Trophoblast cell (in vitro differentiated cells and primary cell): Measurements from ENCODE around the gene FAAP24.

Experiments
- DNase-seq, 2 donors: peaks; one replicate each; pipeline ENCODE4 v3.0.0-alpha.2; 2016
- H2AFZ ChIP-seq: 2 replicates; pipeline ENCODE4 v1.6.1; 2013; ENCODE audit warnings: low read length, moderate library complexity, mild to moderate bottlenecking; ENCODE audit not compliant: insufficient read depth, poor library complexity
- H2AK5ac ChIP-seq: 2 replicates; pipeline ENCODE4 v1.6.1; 2013; ENCODE audit warnings: mild to moderate bottlenecking, low read length
- H2BK120ac ChIP-seq: 2 replicates; pipeline ENCODE4 v1.6.1; 2013; ENCODE audit warnings: low read length, mild to moderate bottlenecking, moderate library complexity; ENCODE audit not compliant: insufficient read depth, poor library complexity
- H2BK12ac ChIP-seq: 2 replicates; pipeline ENCODE4 v1.6.1; 2013; ENCODE audit warnings: mild to moderate bottlenecking, low read length, moderate library complexity
- H2BK5ac ChIP-seq: 2 replicates; pipeline ENCODE4 v1.6.1; 2013; ENCODE audit warnings: low read length, low read depth, moderate library complexity, mild to moderate bottlenecking; ENCODE audit not compliant: poor library complexity
- H3K14ac ChIP-seq: 2 replicates; pipeline ENCODE4 v1.6.1; 2013; ENCODE audit warnings: mild to moderate bottlenecking, low read length
- H3K18ac ChIP-seq: 2 replicates; pipeline ENCODE4 v1.6.1; 2013; ENCODE audit warnings: mild to moderate bottlenecking, low read length
- H3K23ac ChIP-seq: 2 replicates; pipeline ENCODE4 v1.6.1; 2013; ENCODE audit warnings: low read length
- H3K27ac ChIP-seq: 2 replicates; pipeline ENCODE4 v1.5.1; 2013; ENCODE audit warnings: low read depth, mild to moderate bottlenecking, inconsistent platforms, low read length, moderate library complexity
- H3K27me3 ChIP-seq: 2 replicates; pipeline ENCODE4 v1.6.1; 2013; ENCODE audit warnings: inconsistent platforms, mild to moderate bottlenecking, low read length, moderate library complexity; ENCODE audit not compliant: insufficient read depth
- H3K36me3 ChIP-seq, 2 experiments: 1 replicate in 1 of 2; 2 replicates in 1 of 2; pipeline ENCODE4 v1.6.1; 2013; ENCODE audit warnings: low read length in 2 of 2, mild to moderate bottlenecking in 2 of 2, moderate library complexity in 1 of 2; ENCODE audit not compliant: insufficient read depth in 2 of 2, control insufficient read depth in 1 of 2
- H3K4ac ChIP-seq: 2 replicates; pipeline ENCODE4 v1.6.1; 2013; ENCODE audit warnings: low read depth, mild to moderate bottlenecking, low read length, moderate library complexity
- H3K4me1 ChIP-seq, 2 experiments: 1 replicate in 1 of 2; 2 replicates in 1 of 2; pipeline ENCODE4 v1.6.1; 2013; ENCODE audit warnings: low read length in 2 of 2, mild to moderate bottlenecking in 2 of 2, moderate library complexity in 1 of 2; ENCODE audit not compliant: insufficient read depth in 2 of 2, control insufficient read depth in 1 of 2
- H3K4me2 ChIP-seq: 2 replicates; pipeline ENCODE4 v1.6.1; 2013; ENCODE audit warnings: inconsistent platforms, mild to moderate bottlenecking, low read length, moderate library complexity
- H3K4me3 ChIP-seq: 2 replicates; pipeline ENCODE4 v1.5.1; 2013; ENCODE audit warnings: mild to moderate bottlenecking, low read depth, low read length, inconsistent platforms
- H3K79me1 ChIP-seq: one replicate; pipeline ENCODE4 v1.6.1; 2013; ENCODE audit warnings: low read length
- H3K79me2 ChIP-seq: 2 replicates; pipeline ENCODE4 v1.6.1; 2013; ENCODE audit warnings: low read length, mild to moderate bottlenecking; ENCODE audit not compliant: control insufficient read depth, insufficient read depth, poor library complexity
- H3K9ac ChIP-seq: 2 replicates; pipeline ENCODE4 v1.6.1; 2013; ENCODE audit warnings: mild to moderate bottlenecking, low read length
- H3K9me3 ChIP-seq: 2 replicates; pipeline ENCODE4 v1.6.1; 2013; ENCODE audit warnings: low read depth, mild to moderate bottlenecking, control low read depth, inconsistent platforms, low read length; ENCODE audit not compliant: insufficient read depth
- H4K12ac ChIP-seq: 2 replicates; pipeline ENCODE4 v1.6.1; 2013; ENCODE audit warnings: low read depth, mild to moderate bottlenecking, low read length, moderate library complexity
- H4K8ac ChIP-seq: 2 replicates; pipeline ENCODE4 v1.6.1; 2013; ENCODE audit warnings: low read depth, mild to moderate bottlenecking, low read length, moderate library complexity
- H4K91ac ChIP-seq: one replicate; pipeline ENCODE4 v1.6.1; 2013; ENCODE audit warnings: low read depth, mild to moderate bottlenecking, low read length, moderate library complexity
- WGBS: extraction: QIAGEN DNeasy Blood & Tissue Kit; methylation state at CpG from one replicate; pipeline ENCODE4 v1.1.7; 2013; ENCODE audit warnings: missing lambda C conversion rate; ENCODE audit not compliant: insufficient read length, insufficient coverage; ENCODE audit errors: extremely low coverage; 5-methylcytosine and 5-hydroxymethylcytosine counted together

Gene FAAP24

GRCh38 chr19:32945260-32945659, 26.8 kb upstream of the FAAP24 start:
- no peak overlapping the region for H3K18ac ChIP-seq
- no peak overlapping the region for H3K27ac ChIP-seq
- peaks cover 22 to 42% of the 10 kb centered on the region in 2 experiments for H3K36me3 ChIP-seq
- H3K4ac ChIP-seq = no peak overlapping the region
- no peak overlapping the region for H3K4me3 ChIP-seq
- no peak for DNase-seq
- H3K9ac ChIP-seq = no peak overlapping the region
- no peaks in the 10 kb centered on the region for H3K79me1 ChIP-seq
- no CpG with 5 or more reads among the region's 3 CpGs for WGBS
- no peak overlapping the region for H4K12ac ChIP-seq
- H4K91ac ChIP-seq = no peak overlapping the region
- H2AFZ ChIP-seq = no peak overlapping the region
- H2BK12ac ChIP-seq = no peak overlapping the region
- H3K4me2 ChIP-seq = no peak overlapping the region
- H3K4me1 ChIP-seq = no peaks in the 10 kb centered on the region
- no peaks in the 10 kb centered on the region for H3K79me2 ChIP-seq
- no peaks in the 10 kb centered on the region for H3K9me3 ChIP-seq
- H2BK5ac ChIP-seq = no peak overlapping the region
- no peak overlapping the region for H3K14ac ChIP-seq
- no peak overlapping the region for H3K23ac ChIP-seq
- H4K8ac ChIP-seq = no peak overlapping the region
- H2AK5ac ChIP-seq = no peak overlapping the region
- H3K27me3 ChIP-seq = no peaks in the 10 kb centered on the region
- no peak overlapping the region for H2BK120ac ChIP-seq

GRCh38 chr19:32966750-32967149, 5.3 kb upstream of the FAAP24 start:
- H3K36me3 ChIP-seq = peaks cover 11 to 29% of the 10 kb centered on the region in 2 experiments
- H4K8ac ChIP-seq = no peak overlapping the region
- H3K79me1 ChIP-seq = no peaks in the 10 kb centered on the region
- H3K4ac ChIP-seq = no peak overlapping the region
- no peak for DNase-seq
- no peaks in the 10 kb centered on the region for H3K27me3 ChIP-seq
- no CpG with 5 or more reads among the region's 9 CpGs for WGBS
- no peak overlapping the region for H3K27ac ChIP-seq
- no peak overlapping the region for H3K4me2 ChIP-seq
- no peak overlapping the region for H3K9ac ChIP-seq
- H2AK5ac ChIP-seq = no peak overlapping the region
- no peak overlapping the region for H2BK120ac ChIP-seq
- peaks cover 3 to 4% of the 10 kb centered on the region in 2 experiments for H3K4me1 ChIP-seq
- no peak overlapping the region for H3K4me3 ChIP-seq
- H4K12ac ChIP-seq = no peak overlapping the region
- peaks cover 4% of the 10 kb centered on the region for H3K79me2 ChIP-seq
- no peak overlapping the region for H2AFZ ChIP-seq
- H2BK12ac ChIP-seq = no peak overlapping the region
- H4K91ac ChIP-seq = no peak overlapping the region
- no peaks in the 10 kb centered on the region for H3K9me3 ChIP-seq
- no peak overlapping the region for H2BK5ac ChIP-seq
- no peak overlapping the region for H3K14ac ChIP-seq
- no peak overlapping the region for H3K23ac ChIP-seq
- no peak overlapping the region for H3K18ac ChIP-seq

DNA sequence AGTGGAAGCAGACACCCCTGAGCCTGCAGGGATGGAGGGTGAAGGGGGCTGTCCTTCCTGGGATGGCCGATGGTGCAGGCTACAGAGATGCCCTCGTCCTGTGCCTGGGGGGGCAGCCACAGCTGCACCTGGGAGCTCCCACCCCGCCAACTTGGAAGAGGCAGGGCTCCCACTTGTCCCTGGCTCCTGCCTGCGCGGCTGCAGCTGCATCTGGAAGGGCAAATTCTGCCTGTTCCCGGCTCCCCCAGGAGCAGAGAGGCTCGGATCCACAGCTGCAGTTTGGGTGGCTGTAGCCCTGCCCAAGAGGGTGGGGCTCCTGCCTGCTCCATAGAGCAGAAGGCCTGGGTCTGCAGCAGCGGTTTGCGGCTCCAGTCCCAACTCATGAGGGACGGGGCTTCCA, 2.5 kb upstream of the FAAP24 start:
- no peak overlapping the region for H3K4ac ChIP-seq
- H4K91ac ChIP-seq = no peak overlapping the region
- DNase-seq = no peak
- no peak overlapping the region for H4K8ac ChIP-seq
- peaks cover 3% of the 10 kb centered on the region for H3K79me1 ChIP-seq
- no peak overlapping the region for H2AK5ac ChIP-seq
- H3K18ac ChIP-seq = no peak overlapping the region
- peaks cover 4% of the 10 kb centered on the region for H3K79me2 ChIP-seq
- H3K4me1 ChIP-seq = peaks cover 3 to 4% of the 10 kb centered on the region in 2 experiments
- H3K4me2 ChIP-seq = no peak overlapping the region
- H3K9me3 ChIP-seq = no peaks in the 10 kb centered on the region
- H3K9ac ChIP-seq = no peak overlapping the region
- no peak overlapping the region for H2AFZ ChIP-seq
- H3K27ac ChIP-seq = no peak overlapping the region
- no peak overlapping the region for H2BK12ac ChIP-seq
- no CpG with 5 or more reads among the region's 10 CpGs for WGBS
- no peak overlapping the region for H3K23ac ChIP-seq
- H2BK120ac ChIP-seq = no peak overlapping the region
- no peaks in the 10 kb centered on the region for H3K27me3 ChIP-seq
- no peak overlapping the region for H4K12ac ChIP-seq
- peaks cover 11 to 19% of the 10 kb centered on the region in 2 experiments for H3K36me3 ChIP-seq
- no peak overlapping the region for H2BK5ac ChIP-seq
- H3K4me3 ChIP-seq = no peak overlapping the region
- no peak overlapping the region for H3K14ac ChIP-seq

DNA sequence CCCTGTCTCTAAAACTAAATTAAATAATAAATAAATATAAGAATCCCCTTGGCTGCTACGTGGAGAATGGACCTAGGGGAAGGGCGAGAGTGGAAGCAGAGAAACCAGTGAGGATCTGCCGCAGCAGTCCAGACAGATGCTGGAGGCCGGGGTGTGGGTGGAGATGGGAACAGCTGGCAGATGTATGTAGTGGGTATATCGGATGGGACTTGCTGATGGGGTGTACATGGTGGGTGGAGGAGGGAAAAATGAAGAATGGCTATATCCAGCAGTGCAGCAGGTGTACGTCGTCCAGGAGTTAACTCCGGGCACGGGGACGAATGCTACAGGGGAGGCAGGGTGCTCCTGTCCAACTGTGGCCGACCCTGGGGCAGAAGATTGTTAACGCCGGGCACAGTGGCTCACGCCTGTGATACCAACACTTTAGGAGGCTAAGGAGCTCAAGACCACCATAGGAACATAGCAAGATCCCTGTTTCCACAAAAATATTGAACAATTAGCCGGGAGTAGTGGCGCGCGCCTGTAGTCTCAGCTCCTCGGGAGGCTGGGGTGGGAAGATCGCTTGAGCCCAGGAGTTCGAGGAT, 938 bp upstream of the FAAP24 start:
- H4K91ac ChIP-seq = peak overlapping the region; percentile 20
- peaks cover 3% of the 10 kb centered on the region for H3K79me1 ChIP-seq
- no peak overlapping the region for H2BK5ac ChIP-seq
- H3K23ac ChIP-seq = no peak overlapping the region
- no CpG with 5 or more reads among the region's 21 CpGs for WGBS
- H3K14ac ChIP-seq = peak overlapping the region; percentile 1
- no peak for DNase-seq
- H2BK120ac ChIP-seq = no peak overlapping the region
- no peak overlapping the region for H2BK12ac ChIP-seq
- peak overlapping the region; percentile 48 for H4K8ac ChIP-seq
- peak overlapping the region; percentile 4 for H2AFZ ChIP-seq
- peak overlapping the region; percentile 59 for H2AK5ac ChIP-seq
- no peaks in the 10 kb centered on the region for H3K27me3 ChIP-seq
- H3K4ac ChIP-seq = peak overlapping the region; percentile 84
- peaks cover 4% of the 10 kb centered on the region for H3K79me2 ChIP-seq
- H3K9me3 ChIP-seq = no peaks in the 10 kb centered on the region
- peaks cover 5 to 13% of the 10 kb centered on the region in 2 experiments for H3K36me3 ChIP-seq
- peak overlapping the region; percentile 14 for H3K18ac ChIP-seq
- peak overlapping the region; percentile 33 for H4K12ac ChIP-seq
- peaks cover 3 to 4% of the 10 kb centered on the region in 2 experiments for H3K4me1 ChIP-seq
- peak overlapping the region; percentile 85 for H3K4me3 ChIP-seq
- peak overlapping the region; percentile 51 for H3K9ac ChIP-seq
- no peak overlapping the region for H3K27ac ChIP-seq
- peak overlapping the region; percentile 82 for H3K4me2 ChIP-seq
